ENCODE measurements around the gene RMC1.

- TF ChIP-seq EZH2 (IDR thresholded peaks at IDR 0.05; ENCODE audit: insufficient read depth, low read length) (no peak), CTCF (IDR thresholded peaks at IDR 0.05; ENCODE audit: insufficient read depth, low read depth, low read length) (no peak)
These were observed 32.9 kb downstream of the RMC1 start for GRCh38 chr18:23536204-23536603.

Data from astrocyte (in vitro differentiated cells and primary cell).